Gastrocnemius medialis (tissue), 4 donors: ENCODE results near the gene ST8SIA2. TPM values are rescaled to one million over a fixed set of nuclear protein-coding genes. Genes with fewer than 3 reads are reported as not detected.

Experiments used
- ATAC-seq, 2 donors: fragments of 150-250 bp; one replicate each; pipeline ENCODE4 v1.9.1; 2016
- DNase-seq, 2 donors: peaks; one replicate each; pipeline ENCODE4 v3.0.0-alpha.2; 2019
- H3K27ac ChIP-seq, 4 donors: fragments of 200-600 bp; sonication (generic); 1 replicate in 1 of 4; 2 replicates in 3 of 4; pipeline ENCODE4 v1.5.1; 2016 to 2018; ENCODE audit warnings: mild to moderate bottlenecking in 2 of 4, moderate library complexity in 1 of 4
- H3K27me3 ChIP-seq, 3 donors: fragments of 200-600 bp; sonication (generic) in 2 of 3; 1 replicate in 1 of 3; 2 replicates in 2 of 3; pipeline versions ENCODE4 v1.5.1 to v1.6.0; 2016 to 2019; ENCODE audit warnings: mild to moderate bottlenecking in 1 of 3, moderate library complexity in 1 of 3
- H3K36me3 ChIP-seq, 2 donors: fragments of 200-600 bp; sonication (generic) in 1 of 2; one replicate each; pipeline ENCODE4 v1.5.1; 2017 to 2018
- H3K4me1 ChIP-seq, 2 donors: fragments of 200-600 bp; sonication (generic) in 1 of 2; one replicate each; pipeline ENCODE4 v1.5.1; 2016 to 2017; ENCODE audit warnings: mild to moderate bottlenecking in 2 of 2
- H3K4me3 ChIP-seq, 4 donors: fragments of 200-600 bp; sonication (generic) in 3 of 4; 1 replicate in 1 of 4; 2 replicates in 3 of 4; pipeline ENCODE4 v1.5.1; 2016 to 2019; ENCODE audit warnings: mild to moderate bottlenecking in 2 of 4
- H3K9me3 ChIP-seq, 3 donors: fragments of 200-600 bp; sonication (generic) in 2 of 3; 1 replicate in 1 of 3; 2 replicates in 2 of 3; pipeline ENCODE4 v1.5.1; 2016 to 2019
- CTCF ChIP-seq, 5 experiments: fragments of 450-650 bp in 3 of 5; fragments of 200-600 bp in 2 of 5; sonication (generic) in 2 of 5; IDR thresholded peaks in 4 of 5; conservative IDR thresholded peaks in 1 of 5; 1 replicate in 4 of 5; 2 replicates in 1 of 5; pipeline ENCODE4 v1.5.1; 2016 to 2019; ENCODE audit warnings: antibody characterized with exemption in 5 of 5, mild to moderate bottlenecking in 3 of 5, moderate library complexity in 3 of 5
- POLR2A ChIP-seq, 2 donors: fragments of 450-650 bp; IDR thresholded peaks; one replicate each; pipeline ENCODE4 v1.6.1; 2017; ENCODE audit warnings: antibody characterized with exemption in 2 of 2, mild to moderate bottlenecking in 2 of 2, moderate library complexity in 2 of 2
- in situ Hi-C, 4 donors: fragments of 200-750 bp; cut with MboI; loops; one replicate each; pipeline versions ENCODE4 v1.15.0 to v1.8.0; 2017; ENCODE audit warnings: low sequenced_read_pairs in 4 of 4
- intact Hi-C: fragments of 100-400 bp; cut with DNase I; formaldehyde crosslinking; loops from one replicate; pipeline ENCODE4 v1.15.1; 2023; ENCODE audit warnings: low total_unique reads
- total RNA-seq, 4 donors: library from RNA; depleted of rRNA; stranded (reverse); fragments of >200 nt; gene quantifications; one replicate each; pipeline versions ENCODE4 v1.1.0 to v1.2.3, GENCODE V29; 2016

Gene ST8SIA2
- total RNA-seq, 4 donors from 2014 or later, result not detected

- intact Hi-C loops (no loop called here), in situ Hi-C loops (no loop called here)
- no peak overlapping the region for H3K4me3 ChIP-seq
- H3K9me3 ChIP-seq, result no peaks in the 10 kb centered on the region
- H3K4me1 ChIP-seq, result no peaks in the 10 kb centered on the region
- no peak for ATAC-seq
- H3K36me3 ChIP-seq, result no peaks in the 10 kb centered on the region
- H3K27ac ChIP-seq, result no peak overlapping the region
- H3K27me3 ChIP-seq, result no peaks in the 10 kb centered on the region
- TF ChIP-seq CTCF (IDR thresholded peaks at IDR 0.05 in 4 of 5, conservative IDR thresholded peaks at IDR 0.05 in 1 of 5), result no peak
- no peak for TF ChIP-seq POLR2A (IDR thresholded peaks at IDR 0.05)
- DNase-seq, result no peak
Measured at GRCh38 chr15:92510163-92510882, 116.6 kb downstream of the ST8SIA2 start.
